SK-N-SH treated with all-trans-retinoic acid at 6 μM for 48 hours (cell line): ENCODE measurements around the gene ELAC2.

ENCODE experiments used
- ATAC-seq: fragments of 200-7000 bp; cut with Tn5 transposase; 3 replicates; pipeline ENCODE4 v1.9.1; 2020; ENCODE audit warnings: mild to moderate bottlenecking, moderate library complexity
- ARNTL ChIP-seq: fragments of 450-650 bp; formaldehyde crosslinking; IDR thresholded peaks from 2 replicates; pipeline ENCODE4 v1.5.0; 2020; ENCODE audit warnings: low read depth, mild to moderate bottlenecking, moderate library complexity, borderline replicate concordance
- BACH2 ChIP-seq: fragments of 250-450 bp; sonication (Bioruptor Pico); IDR thresholded peaks from 2 replicates; pipeline ENCODE4 v1.9.0; 2021; ENCODE audit warnings: mild to moderate bottlenecking, borderline replicate concordance
- CSDC2 ChIP-seq: fragments of 250-450 bp; sonication (Bioruptor Pico); IDR thresholded peaks from 2 replicates; pipeline ENCODE4 v1.5.0; 2020; ENCODE audit warnings: mild to moderate bottlenecking, moderate library complexity
- CSRNP3 ChIP-seq: fragments of 250-450 bp; sonication (Bioruptor Pico); IDR thresholded peaks from 2 replicates; pipeline ENCODE4 v1.5.1; 2021; ENCODE audit warnings: mild to moderate bottlenecking, moderate library complexity
- ESRRG ChIP-seq: fragments of 250-450 bp; sonication (Bioruptor Pico); IDR thresholded peaks from 2 replicates; pipeline ENCODE4 v1.6.1; 2021; ENCODE audit warnings: mild to moderate bottlenecking
- GLIS3 ChIP-seq: fragments of 250-450 bp; sonication (Bioruptor Pico); IDR thresholded peaks from 2 replicates; pipeline ENCODE4 v1.5.0; 2020; ENCODE audit warnings: mild to moderate bottlenecking, moderate library complexity
- ISL1 ChIP-seq: fragments of 250-450 bp; sonication (Bioruptor Pico); IDR thresholded peaks from 2 replicates; pipeline ENCODE4 v2.1.2; 2022; ENCODE audit warnings: mild to moderate bottlenecking, moderate library complexity
- OSR1 ChIP-seq: fragments of 250-450 bp; sonication (Bioruptor Pico); IDR thresholded peaks from 2 replicates; pipeline ENCODE4 v1.8.0; 2022; ENCODE audit warnings: moderate library complexity, mild to moderate bottlenecking, inconsistent platforms
- PATZ1 ChIP-seq: fragments of 250-450 bp; sonication (Bioruptor Pico); IDR thresholded peaks from 2 replicates; pipeline ENCODE4 v1.8.0; 2020; ENCODE audit warnings: mild to moderate bottlenecking, moderate library complexity, borderline replicate concordance
- POU6F1 ChIP-seq: fragments of 250-450 bp; sonication (Bioruptor Pico); IDR thresholded peaks from 2 replicates; pipeline ENCODE4 v1.8.0; 2021; ENCODE audit warnings: low read depth, mild to moderate bottlenecking, moderate library complexity, borderline replicate concordance
- PPARA ChIP-seq: fragments of 250-450 bp; sonication (Bioruptor Pico); IDR thresholded peaks from 2 replicates; pipeline ENCODE4 v1.5.0; 2020; ENCODE audit warnings: mild to moderate bottlenecking, borderline replicate concordance
- SNAI2 ChIP-seq: fragments of 250-450 bp; sonication (Bioruptor Pico); IDR thresholded peaks from 2 replicates; pipeline ENCODE4 v1.5.0; 2020; ENCODE audit warnings: mild to moderate bottlenecking, moderate library complexity
- TCF4 ChIP-seq: fragments of 250-450 bp; sonication (Bioruptor Pico); IDR thresholded peaks from 2 replicates; pipeline ENCODE4 v1.8.0; 2021; ENCODE audit warnings: mild to moderate bottlenecking, moderate library complexity, borderline replicate concordance
- TOX ChIP-seq: fragments of 250-450 bp; sonication (Bioruptor Pico); IDR thresholded peaks from 2 replicates; pipeline ENCODE4 v1.8.0; 2021; ENCODE audit warnings: mild to moderate bottlenecking, moderate library complexity, borderline replicate concordance
- TSHZ2 ChIP-seq: fragments of 250-450 bp; sonication (Bioruptor Pico); IDR thresholded peaks from 2 replicates; pipeline ENCODE4 v1.5.0; 2020; ENCODE audit warnings: mild to moderate bottlenecking, moderate library complexity
- ZC3H10 ChIP-seq: fragments of 250-450 bp; sonication (Bioruptor Pico); IDR thresholded peaks from 2 replicates; pipeline ENCODE4 v1.5.1; 2021; ENCODE audit warnings: mild to moderate bottlenecking, moderate library complexity
- ZFP3 ChIP-seq: fragments of 250-450 bp; sonication (Bioruptor Pico); IDR thresholded peaks from 2 replicates; pipeline ENCODE4 v1.5.0; 2020; ENCODE audit warnings: mild to moderate bottlenecking, moderate library complexity
- ZFP30 ChIP-seq: fragments of 450-650 bp; formaldehyde crosslinking; IDR thresholded peaks from 2 replicates; pipeline ENCODE4 v1.5.0; 2022; ENCODE audit warnings: mild to moderate bottlenecking, moderate library complexity
- ZNF565 ChIP-seq: fragments of 450-650 bp; formaldehyde crosslinking; conservative IDR thresholded peaks from 2 replicates; pipeline ENCODE4 v1.5.0; 2020; ENCODE audit warnings: low read depth, mild to moderate bottlenecking, moderate library complexity
- ZNF70 ChIP-seq: fragments of 450-650 bp; formaldehyde crosslinking; IDR thresholded peaks from 2 replicates; pipeline ENCODE4 v1.5.0; 2020; ENCODE audit warnings: mild to moderate bottlenecking, moderate library complexity
- ZNF8 ChIP-seq: fragments of 450-650 bp; formaldehyde crosslinking; IDR thresholded peaks from 2 replicates; pipeline ENCODE4 v1.5.0; 2020; ENCODE audit warnings: mild to moderate bottlenecking, moderate library complexity

ELAC2 gene

DNA sequence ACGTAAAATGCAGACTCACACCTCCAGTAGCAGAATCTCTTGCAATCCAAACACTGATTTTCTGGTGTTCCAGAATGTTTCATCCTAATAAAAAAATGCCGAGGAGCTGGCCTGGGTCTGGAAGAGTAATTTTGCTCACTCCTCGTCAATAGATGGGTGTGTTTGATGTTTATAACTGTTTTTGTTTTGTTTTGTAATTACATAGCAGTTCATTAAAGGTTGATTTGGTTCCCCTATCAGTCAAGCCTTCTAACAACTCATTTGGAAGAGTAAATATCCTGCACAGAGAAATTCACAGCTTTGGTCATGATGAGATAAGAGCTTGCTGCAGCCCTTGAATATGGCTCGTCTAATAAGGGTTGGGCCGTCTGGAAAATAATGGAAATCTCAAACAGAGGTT, 36.8 kb upstream of the ELAC2 start:
- ATAC-seq, result no peak

GRCh38 chr17:13051915-13052314, 34.1 kb upstream of the ELAC2 start:
- ATAC-seq, result no peak
- TF ChIP-seq ZNF70 (CRISPR knock-in tag) (no peak), SNAI2 (CRISPR knock-in tag) (no peak), TOX (no peak)

More for the DNA sequence above, 36.8 kb upstream of the ELAC2 start:
- TF ChIP-seq PATZ1 (CRISPR knock-in tag), result no peak
- no peak for TF ChIP-seq ZC3H10
- no peak for TF ChIP-seq GLIS3
- TF ChIP-seq ZFP30 (CRISPR knock-in tag), result no peak
- no peak for TF ChIP-seq ZNF70 (CRISPR knock-in tag)
- TF ChIP-seq CSDC2, result no peak
- TF ChIP-seq TOX, result no peak
- TF ChIP-seq ZNF8 (CRISPR knock-in tag), result no peak
- no peak for TF ChIP-seq SNAI2 (CRISPR knock-in tag)
- no peak for TF ChIP-seq OSR1
- TF ChIP-seq ARNTL (CRISPR knock-in tag), result no peak
- TF ChIP-seq PPARA, result no peak
- no peak for TF ChIP-seq ZNF565 (CRISPR knock-in tag)
- no peak for TF ChIP-seq ESRRG (CRISPR knock-in tag)
- TF ChIP-seq TSHZ2 (CRISPR knock-in tag), result no peak
- no peak for TF ChIP-seq CSRNP3 (CRISPR knock-in tag)
- no peak for TF ChIP-seq BACH2 (CRISPR knock-in tag)
- no peak for TF ChIP-seq TCF4 (CRISPR knock-in tag)

DNA sequence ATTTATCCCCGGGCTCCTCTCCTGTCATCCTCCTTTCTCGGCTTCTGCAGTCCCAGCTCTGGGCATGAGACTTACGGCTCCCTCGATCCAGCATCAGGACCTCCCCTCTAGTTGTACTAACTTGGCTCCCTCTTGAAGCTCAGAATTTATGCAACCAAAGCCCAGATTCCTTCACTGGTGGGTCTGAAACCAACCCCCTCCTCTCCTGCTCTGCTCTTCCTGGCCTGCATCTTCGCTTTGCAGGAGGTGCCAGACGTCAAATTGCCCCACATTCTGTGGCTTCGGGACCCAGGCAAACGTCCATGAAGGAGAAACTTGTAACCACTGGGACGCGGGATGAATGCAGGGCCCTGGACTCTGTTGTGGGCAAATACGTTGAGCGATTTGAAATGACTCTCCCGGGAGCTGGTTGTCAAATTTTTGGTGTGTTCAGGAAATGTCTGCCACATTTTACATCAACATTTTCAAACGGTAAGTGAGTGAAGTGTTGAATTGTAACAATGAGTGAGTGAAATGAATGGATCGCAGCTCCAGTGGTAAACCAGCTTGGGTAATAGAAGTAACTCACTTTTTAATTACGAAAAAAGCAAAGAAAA, 29.3 kb upstream of the ELAC2 start:
- no peak for TF ChIP-seq ZNF8 (CRISPR knock-in tag)
- no peak for TF ChIP-seq PPARA
- no peak for ATAC-seq

GRCh38 chr17:13046361-13046760, 28.5 kb upstream of the ELAC2 start:
- TF ChIP-seq ESRRG (CRISPR knock-in tag) (no peak), ZC3H10 (no peak), ZNF8 (CRISPR knock-in tag) (no peak), TCF4 (CRISPR knock-in tag) (no peak), ZNF70 (CRISPR knock-in tag) (no peak), ZFP3 (CRISPR knock-in tag) (no peak), ISL1 (CRISPR knock-in tag) (no peak), TSHZ2 (CRISPR knock-in tag) (no peak), SNAI2 (CRISPR knock-in tag) (no peak), CSDC2 (no peak), GLIS3 (no peak), POU6F1 (CRISPR knock-in tag) (no peak)
- no peak for ATAC-seq
